HEK293T (cell line): ENCODE measurements around the gene SCML1.

ENCODE experiments used
- ARNT ChIP-seq: fragments of 450-650 bp; IDR thresholded peaks from 2 replicates; pipeline ENCODE4 v1.6.1; 2017; ENCODE audit warnings: mild to moderate bottlenecking
- BHLHE40 ChIP-seq: fragments of 450-650 bp; IDR thresholded peaks from 2 replicates; pipeline ENCODE4 v1.6.1; 2016; ENCODE audit warnings: mild to moderate bottlenecking, moderate library complexity, borderline replicate concordance
- CTBP1 ChIP-seq: fragments of 450-650 bp; IDR thresholded peaks from 2 replicates; pipeline ENCODE4 v1.6.1; 2016; ENCODE audit warnings: borderline replicate concordance
- ELF4 ChIP-seq: fragments of 450-650 bp; IDR thresholded peaks from 2 replicates; pipeline ENCODE4 v1.6.1; 2017; ENCODE audit warnings: antibody characterized with exemption
- FOXA1 ChIP-seq: fragments of 450-650 bp; IDR thresholded peaks from 2 replicates; pipeline ENCODE4 v1.6.1; 2016; ENCODE audit warnings: mild to moderate bottlenecking
- FOXK2 ChIP-seq: fragments of 450-650 bp; IDR thresholded peaks from 2 replicates; pipeline ENCODE4 v1.6.1; 2016; ENCODE audit warnings: mild to moderate bottlenecking
- FOXM1 ChIP-seq: fragments of 450-650 bp; IDR thresholded peaks from 2 replicates; pipeline ENCODE4 v1.6.1; 2017; ENCODE audit warnings: mild to moderate bottlenecking, borderline replicate concordance
- HDGF ChIP-seq: fragments of 450-650 bp; IDR thresholded peaks from 2 replicates; pipeline ENCODE4 v1.6.1; 2017; ENCODE audit warnings: antibody characterized with exemption, borderline replicate concordance
- L3MBTL2 ChIP-seq: fragments of 450-650 bp; conservative IDR thresholded peaks from 2 replicates; pipeline ENCODE4 v1.6.1; 2016; ENCODE audit warnings: mild to moderate bottlenecking
- NFRKB ChIP-seq: fragments of 450-650 bp; IDR thresholded peaks from 2 replicates; pipeline ENCODE4 v1.6.1; 2016; ENCODE audit warnings: mild to moderate bottlenecking, moderate library complexity
- SP1 ChIP-seq: fragments of 450-650 bp; IDR thresholded peaks from 2 replicates; pipeline ENCODE4 v1.6.1; 2017
- SUZ12 ChIP-seq: fragments of 450-650 bp; IDR thresholded peaks from 2 replicates; pipeline ENCODE4 v1.6.1; 2016; ENCODE audit warnings: mild to moderate bottlenecking
- TARDBP ChIP-seq: fragments of 450-650 bp; IDR thresholded peaks from 2 replicates; pipeline ENCODE4 v1.6.1; 2016
- ZNF384 ChIP-seq: fragments of 450-650 bp; IDR thresholded peaks from 2 replicates; pipeline ENCODE4 v1.6.1; 2016

- TF ChIP-seq SUZ12 (no peak), FOXM1 (no peak), TARDBP (no peak), SP1 (no peak), FOXK2 (no peak), BHLHE40 (no peak), L3MBTL2 (no peak), CTBP1 (no peak), ELF4 (no peak), FOXA1 (no peak), NFRKB (no peak), HDGF (no peak), ZNF384 (no peak), ARNT (no peak)
Measured at GRCh38 chrX:17743913-17744312, 6.6 kb downstream of the SCML1 start.
